Stimulated activated CD4-positive, alpha-beta T cell treated with anti-CD3 and anti-CD28 coated beads, Interleukin-4, amount 100 ng/mL, for 1 hour (primary cell): Measurements from ENCODE around the gene WWC2.
"Not testable (repeated sequence)": the region's sequence is repeated elsewhere in the genome, so short reads cannot be mapped to it uniquely, and the experiment has no call there.

Source experiments
- DNase-seq: peaks from one replicate; pipeline ENCODE4 v3.0.0-alpha.2; 2020

Gene WWC2

GRCh38 chr4:183142571-183143550, 43.8 kb downstream of the WWC2 start:
- no peak for DNase-seq

GRCh38 chr4:183144787-183145186, 45.7 kb downstream of the WWC2 start:
- DNase-seq: no peak

- no peak for DNase-seq
Observed at GRCh38 chr4:183145773-183146172, 46.7 kb downstream of the WWC2 start.

GRCh38 chr4:183146478-183146877, 47.4 kb downstream of the WWC2 start:
- DNase-seq: no peak

GRCh38 chr4:183147196-183147595, 48.1 kb downstream of the WWC2 start:
- no peak for DNase-seq

GRCh38 chr4:183147983-183148382, 48.9 kb downstream of the WWC2 start:
- DNase-seq: no peak

GRCh38 chr4:183149616-183150539, 50.8 kb downstream of the WWC2 start:
- no peak for DNase-seq

GRCh38 chr4:183150664-183151063, 51.6 kb downstream of the WWC2 start:
- not testable (repeated sequence) for DNase-seq

GRCh38 chr4:183152232-183152631, 53.2 kb downstream of the WWC2 start:
- DNase-seq: not testable (repeated sequence)

- DNase-seq: no peak
Observed at GRCh38 chr4:183153190-183153916, 54.3 kb downstream of the WWC2 start.

GRCh38 chr4:183154701-183155391, 55.8 kb downstream of the WWC2 start:
- no peak for DNase-seq

- DNase-seq: no peak
Observed at GRCh38 chr4:183155450-183156184, 56.6 kb downstream of the WWC2 start.

- DNase-seq: no peak
Observed at GRCh38 chr4:183157215-183157614, 58.2 kb downstream of the WWC2 start.

GRCh38 chr4:183158062-183158461, 59.0 kb downstream of the WWC2 start:
- DNase-seq: no peak

- DNase-seq: no peak
Observed at GRCh38 chr4:183161630-183162029, 62.6 kb downstream of the WWC2 start.

GRCh38 chr4:183163135-183163534, 64.1 kb downstream of the WWC2 start:
- DNase-seq: no peak

- DNase-seq: no peak
Observed at GRCh38 chr4:183164963-183165362, 65.9 kb downstream of the WWC2 start.

GRCh38 chr4:183165376-183165775, 66.3 kb downstream of the WWC2 start:
- DNase-seq: no peak

GRCh38 chr4:183170894-183171293, 71.8 kb downstream of the WWC2 start:
- DNase-seq: no peak

- no peak for DNase-seq
Observed at GRCh38 chr4:183171484-183172267, 72.6 kb downstream of the WWC2 start.

GRCh38 chr4:183172881-183173280, 73.8 kb downstream of the WWC2 start:
- DNase-seq: no peak
